Activated CD8-positive, alpha-beta memory T cell treated with anti-CD3 and anti-CD28 coated beads, Interleukin-2, amount 50 U/mL, for 4 hours (primary cell): ENCODE measurements around the gene CIROP.

Source experiments
- DNase-seq: peaks from one replicate; pipeline ENCODE4 v3.0.0-alpha.2; 2020

The CIROP gene

GRCh38 chr14:23129759-23130316 is 25.0 kb upstream of the CIROP start:
- no peak for DNase-seq

DNA sequence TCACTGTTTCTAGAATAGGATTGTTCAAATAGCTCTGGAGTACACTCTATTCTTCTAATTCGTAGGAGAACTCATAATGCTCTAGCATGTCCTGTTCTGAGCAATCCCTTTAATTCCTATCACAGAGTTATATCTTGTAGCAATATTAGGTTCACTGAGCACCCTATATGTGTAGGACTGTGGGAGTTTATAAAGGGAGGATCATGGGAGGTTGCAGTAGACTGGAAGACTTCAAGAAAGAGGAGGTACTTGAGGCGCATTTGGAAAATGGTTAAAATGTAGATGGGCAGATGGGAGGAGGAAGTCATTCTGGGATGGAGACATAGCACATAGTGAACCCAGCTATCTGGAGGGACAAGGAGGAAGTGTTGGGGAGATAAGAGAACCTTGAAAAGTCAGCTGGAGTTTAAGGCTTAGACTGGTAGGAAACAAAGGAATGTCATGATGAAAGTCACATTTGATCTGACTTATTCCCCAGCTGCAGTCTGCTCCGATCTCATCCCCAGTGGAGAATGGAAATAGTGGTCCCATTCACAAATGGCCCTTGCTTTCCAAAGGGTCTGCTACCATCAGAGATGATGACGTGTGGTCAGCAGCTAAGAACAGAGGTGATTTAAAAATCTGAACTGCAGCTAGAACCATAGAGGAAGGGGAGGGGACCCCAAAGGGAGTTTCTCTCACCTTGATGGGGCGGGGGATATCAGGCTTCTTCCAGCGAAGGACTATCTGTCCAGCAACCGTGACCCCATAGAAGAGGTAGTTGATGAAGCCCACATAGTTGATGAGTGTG is 24.4 kb upstream of the CIROP start:
- DNase-seq = no peak

DNA sequence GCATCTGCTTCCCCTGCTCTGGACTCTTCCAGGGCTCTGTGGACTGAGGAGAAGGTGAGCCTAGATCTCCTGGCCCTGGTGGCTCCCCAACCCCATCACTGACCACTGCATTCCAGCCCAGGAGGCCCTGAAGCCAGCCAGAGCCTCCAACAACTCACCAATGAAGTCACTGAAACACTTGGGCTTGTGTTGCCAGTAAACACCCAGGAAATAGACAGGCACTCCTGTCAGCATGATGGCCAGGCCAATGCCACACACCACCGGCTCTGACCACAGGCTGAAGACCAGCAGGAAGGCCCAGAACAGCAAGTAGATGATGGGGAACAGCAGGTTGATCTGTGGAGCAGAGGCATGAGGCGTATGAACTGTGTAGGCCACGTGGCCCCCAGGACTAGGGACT is 23.1 kb upstream of the CIROP start:
- no peak for DNase-seq

- DNase-seq = no peak
Measured at GRCh38 chr14:23126548-23127278, 21.9 kb upstream of the CIROP start.

DNA sequence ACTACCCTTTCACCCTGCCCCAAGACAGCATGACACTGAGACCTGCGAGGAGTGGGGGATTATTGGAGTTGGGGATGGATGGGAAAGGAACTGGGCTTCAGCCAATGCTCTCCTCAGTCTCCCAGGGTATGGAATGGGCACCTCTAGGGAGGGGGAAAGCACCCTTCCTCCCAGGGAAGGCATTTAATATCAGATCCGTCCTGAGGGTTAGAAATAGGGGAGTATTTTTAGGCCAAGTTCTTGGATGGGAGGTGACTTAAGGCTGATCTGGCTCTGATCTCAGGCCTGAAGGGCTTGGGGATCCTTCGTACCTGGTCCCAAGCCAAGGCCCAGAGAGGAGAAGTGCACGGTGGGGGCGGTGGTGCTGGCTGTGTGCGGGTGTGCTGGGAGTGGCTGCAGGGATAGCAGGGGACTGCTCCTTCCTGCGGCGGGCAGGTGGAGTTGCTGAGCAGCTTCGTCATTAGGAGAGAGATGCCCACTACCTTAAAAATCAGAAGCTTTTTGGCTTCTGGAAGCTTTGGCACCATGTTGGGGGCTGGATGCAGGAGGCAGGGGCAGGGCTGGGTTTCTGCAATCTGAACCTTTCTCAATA is 21.2 kb upstream of the CIROP start:
- DNase-seq = no peak

DNA sequence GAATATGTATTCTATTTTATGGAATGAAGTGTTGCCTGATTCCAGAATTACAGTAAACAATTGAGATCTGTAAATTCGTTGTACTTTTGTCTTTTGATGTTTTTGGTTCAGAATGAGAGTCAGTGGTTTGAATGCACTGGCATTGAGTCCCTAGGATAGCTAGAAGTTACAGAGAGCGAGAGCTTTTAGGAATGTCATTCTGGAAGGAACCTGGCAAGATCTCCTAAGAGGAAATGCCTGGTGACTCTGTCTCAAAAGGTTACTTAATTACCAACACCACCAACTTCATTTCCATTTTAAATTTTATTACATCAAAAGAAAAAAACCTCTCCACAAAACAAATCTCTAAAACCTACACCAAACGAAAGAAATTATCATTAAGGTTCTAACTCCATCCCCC is 20.2 kb upstream of the CIROP start:
- no peak for DNase-seq

DNA sequence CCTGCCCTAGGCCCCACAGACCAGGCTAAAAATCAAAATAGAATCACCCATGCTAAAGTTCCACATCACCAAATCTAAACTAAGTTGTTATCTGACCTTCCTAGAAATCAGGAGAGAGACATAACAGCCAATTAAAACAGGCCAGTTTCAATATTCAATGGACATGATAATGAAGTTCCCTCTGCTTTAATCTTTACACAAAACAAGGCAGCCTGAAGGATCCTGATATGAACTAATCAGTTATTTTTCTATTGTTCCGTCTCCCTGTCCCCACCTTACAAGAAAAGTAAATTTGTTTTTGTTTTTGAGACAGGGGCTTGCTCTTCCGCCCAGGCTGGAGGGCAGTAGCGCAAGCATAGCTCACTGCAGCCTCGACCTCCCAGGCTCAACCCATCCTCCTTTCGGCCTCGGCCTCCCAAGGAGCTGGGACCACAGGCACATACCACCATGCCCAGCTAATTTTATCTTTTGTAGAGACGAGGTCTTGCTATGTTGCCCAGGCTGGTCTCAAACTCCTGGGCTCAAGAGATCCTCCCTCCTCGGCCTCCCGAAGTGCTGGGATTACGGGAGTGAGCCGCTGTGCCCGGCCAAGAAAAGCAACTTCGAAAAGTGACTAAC is 19.7 kb upstream of the CIROP start:
- no peak for DNase-seq

DNA sequence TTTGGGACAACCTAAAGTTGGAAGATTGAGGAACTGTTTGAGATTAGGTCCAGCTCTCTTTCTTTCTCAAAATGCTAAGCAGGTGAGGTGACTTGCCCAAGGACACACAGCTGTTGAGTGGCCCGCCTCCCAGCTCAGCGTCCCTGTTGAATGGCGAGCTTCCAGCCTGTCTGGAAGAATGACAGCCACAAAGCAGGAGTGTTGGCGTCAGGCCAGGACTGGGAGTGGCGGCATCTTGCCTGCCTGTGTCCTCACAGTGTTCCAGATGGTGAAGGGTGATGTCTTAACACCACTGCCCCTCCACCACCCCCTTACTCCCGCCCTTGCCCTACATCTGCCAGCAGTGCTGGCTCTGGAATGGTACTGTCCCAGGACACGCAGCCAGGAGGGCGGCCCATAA is 18.6 kb upstream of the CIROP start:
- DNase-seq = no peak

DNA sequence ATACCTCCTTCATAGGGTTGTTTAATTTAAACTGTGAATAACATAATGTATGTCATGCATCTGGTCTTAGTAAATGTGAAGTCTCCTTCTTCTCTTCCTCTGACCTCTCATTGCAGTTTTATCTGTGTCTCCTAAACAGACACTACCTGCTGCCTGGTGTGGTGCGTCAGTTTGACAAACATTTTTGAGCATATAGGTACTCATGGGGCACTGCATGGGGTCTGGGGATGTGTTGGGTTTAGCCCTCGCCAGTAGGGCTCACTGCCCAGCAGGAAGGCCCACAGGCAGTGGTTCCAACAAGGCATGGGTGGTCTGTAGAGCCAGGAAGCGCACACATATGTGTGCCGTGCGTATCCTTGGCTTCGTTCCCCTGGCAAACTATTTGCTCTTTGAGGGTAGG is 17.3 kb upstream of the CIROP start:
- DNase-seq = no peak

- no peak for DNase-seq
Measured at GRCh38 chr14:23121361-23121771, 16.6 kb upstream of the CIROP start.

GRCh38 chr14:23120541-23121251 is 15.9 kb upstream of the CIROP start:
- peak; percentile 74 for DNase-seq

DNA sequence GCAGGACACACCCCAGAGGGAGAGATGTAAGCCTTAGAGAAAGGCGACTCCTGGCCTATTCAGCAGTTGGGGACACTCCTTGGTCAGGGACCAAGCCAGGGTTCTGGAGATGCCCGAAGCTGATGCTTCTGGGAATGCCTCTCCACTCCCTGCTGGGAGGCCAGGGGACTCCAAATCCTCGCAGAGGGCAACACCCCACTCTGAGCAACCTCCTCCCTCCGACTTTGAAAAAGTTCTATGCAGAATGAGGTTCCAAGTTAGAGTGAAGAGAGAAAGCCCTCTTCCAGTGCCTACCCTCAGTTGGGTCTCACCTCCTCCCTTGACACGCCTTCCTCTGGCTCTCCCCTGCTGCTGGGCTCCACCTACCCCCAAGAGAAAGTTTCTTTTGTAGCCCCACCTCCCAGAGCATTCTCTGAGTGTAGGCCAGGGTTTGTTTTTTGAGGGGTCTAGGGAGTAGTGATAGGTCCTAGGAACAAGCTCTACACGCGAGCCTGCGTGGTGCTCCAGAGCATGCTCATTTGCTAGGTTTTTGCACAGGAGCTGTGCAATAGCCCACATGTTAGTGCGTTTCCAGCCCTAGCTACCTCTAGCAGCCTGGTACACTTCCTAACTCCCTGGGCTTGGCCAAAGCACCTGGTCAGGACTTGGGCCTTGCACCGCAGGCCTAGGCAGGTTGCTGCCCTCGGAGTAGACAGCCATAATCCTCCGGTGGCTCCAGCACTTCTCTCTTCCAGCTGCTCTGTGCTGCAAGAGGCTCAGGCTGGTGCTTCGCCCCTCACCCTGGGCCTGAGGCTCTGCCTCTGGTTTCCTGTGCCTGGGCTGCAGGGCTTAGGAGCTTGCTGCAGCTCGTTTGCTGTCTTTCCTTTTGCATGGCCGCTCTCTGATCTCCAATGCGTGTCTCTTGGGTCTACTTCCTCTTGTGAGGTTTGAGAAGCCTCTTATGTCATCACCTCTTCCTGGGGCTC is 14.9 kb upstream of the CIROP start:
- no peak for DNase-seq

DNA sequence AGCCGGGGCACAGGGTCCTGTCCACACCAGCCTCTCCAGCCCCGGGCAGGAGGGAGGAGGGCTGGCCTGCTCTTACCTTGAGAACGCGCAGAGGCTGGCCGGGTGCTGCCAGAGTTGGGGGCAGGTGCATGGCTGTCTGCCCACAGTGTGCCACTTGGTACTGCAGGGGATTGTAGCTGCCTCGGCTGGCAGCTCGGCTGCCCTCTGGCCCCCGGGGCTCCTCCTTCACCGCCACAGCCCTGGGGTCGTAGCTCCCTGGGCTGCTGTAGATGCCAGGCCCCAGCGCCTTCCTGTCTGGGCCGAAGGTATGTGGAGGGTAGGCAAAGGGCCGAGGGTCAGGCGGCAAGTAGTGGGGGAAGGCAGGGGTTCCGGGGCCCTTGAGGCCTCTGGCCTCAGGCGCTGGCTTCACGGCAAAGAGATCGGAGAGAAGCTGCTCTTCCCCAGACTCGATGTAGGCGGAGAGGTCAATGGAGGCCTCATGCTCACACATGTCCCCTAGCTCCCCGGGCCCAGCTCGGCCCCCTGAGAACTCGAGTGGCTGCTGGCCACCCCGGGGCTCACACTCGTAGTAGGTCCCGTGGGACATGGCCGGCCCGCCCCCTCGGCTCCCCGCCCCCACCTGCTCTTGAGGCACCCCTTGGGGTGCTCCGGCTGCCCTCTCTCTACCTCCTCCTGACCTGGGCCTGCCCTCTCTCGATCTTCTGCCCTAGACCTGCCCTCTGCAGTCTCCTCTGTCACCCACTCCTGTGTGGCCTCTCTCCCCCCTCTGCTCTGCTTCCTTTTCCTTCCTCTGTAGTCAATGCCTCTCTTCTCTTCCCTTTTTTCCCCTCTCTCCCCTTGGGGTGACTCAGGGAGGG is 13.9 kb upstream of the CIROP start, which contains the start of gene CEBPE:
TSS of gene CEBPE (minus strand) at position 750 of the 857 bp plus-strand sequence. CDS start at position 586, 164 bp downstream.
- DNase-seq = no peak

DNA sequence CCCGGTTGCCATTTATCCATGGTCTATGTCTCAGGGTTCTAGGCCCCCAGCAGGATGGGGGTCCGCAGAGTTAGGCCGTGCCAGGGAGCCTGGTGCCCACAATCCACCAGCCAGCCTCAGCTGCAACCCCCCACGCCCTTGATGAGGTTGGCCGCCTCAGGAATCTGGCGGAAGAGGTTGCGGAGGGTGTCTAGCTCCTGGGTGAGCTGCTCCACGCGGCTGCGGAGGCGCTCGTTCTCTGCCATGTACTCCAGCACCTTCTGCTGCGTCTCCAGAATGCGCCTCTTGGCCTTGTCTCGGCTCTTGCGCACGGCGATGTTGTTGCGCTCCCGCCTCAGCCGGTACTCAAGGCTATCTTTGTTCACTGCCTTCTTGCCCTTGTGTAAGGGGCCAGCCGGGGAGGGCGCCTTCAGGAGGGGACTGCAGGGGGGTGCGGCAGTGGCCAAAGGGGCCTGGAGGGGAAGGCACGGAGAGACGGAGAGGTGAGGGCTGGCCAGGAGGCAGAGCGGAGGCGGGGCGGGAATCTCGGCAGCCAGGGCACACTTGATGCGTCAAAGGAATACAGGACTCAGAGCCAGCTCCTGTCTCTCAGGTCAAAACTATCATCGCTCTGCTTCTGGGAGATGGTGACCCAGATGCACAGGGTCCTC is 12.7 kb upstream of the CIROP start:
- DNase-seq = no peak

DNA sequence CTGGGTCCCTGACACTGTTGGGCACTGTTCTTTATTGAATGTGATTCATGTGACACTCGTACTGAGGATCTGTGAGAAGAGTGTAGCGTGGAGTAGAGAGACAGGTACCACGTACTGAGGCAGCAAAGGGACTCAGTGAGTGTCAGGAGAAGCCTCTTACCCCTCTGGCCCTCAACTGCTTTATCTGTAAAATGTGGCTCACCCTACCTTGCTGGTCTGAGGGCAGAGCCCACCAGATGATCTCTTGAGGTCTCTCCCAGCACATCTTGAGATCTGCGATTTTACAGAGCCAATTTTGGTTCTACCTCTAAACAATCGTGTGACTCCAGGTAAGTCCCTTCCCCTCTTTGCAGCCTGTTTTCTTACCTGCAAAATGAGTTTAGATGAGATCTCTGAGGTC is 11.1 kb upstream of the CIROP start:
- DNase-seq = no peak

DNA sequence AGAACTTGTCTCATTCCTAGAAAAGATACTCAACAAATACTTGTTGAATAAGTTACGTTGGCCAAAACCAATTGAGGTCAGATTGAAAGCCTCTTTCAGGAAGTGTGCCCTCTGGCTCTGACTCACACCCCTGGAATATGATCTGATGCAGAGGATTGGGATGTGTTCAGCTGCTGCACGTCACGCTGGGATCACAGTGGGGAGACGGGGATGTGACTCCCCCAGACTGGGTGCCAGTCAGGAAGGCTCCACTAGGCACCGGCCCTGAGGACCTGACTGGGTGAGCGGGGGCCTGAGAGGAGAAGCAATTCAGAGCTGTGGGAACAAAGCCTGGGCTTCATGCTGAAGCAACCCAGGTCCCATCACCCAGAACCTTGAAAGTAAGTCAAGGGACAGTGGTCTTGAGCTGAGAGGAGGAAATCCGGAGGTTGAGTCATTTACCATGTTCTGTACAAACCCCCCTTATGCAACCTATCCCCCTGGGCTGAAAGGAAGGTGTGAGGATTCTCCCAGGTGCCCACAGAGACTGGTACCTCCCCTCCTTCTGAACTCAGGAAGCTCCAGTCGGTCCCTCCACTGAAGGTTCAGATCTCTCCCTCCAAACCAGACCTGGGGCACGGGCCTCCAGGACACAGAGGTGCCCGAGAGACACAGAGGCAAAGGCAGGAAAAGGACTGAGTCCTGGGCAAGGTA is 10.4 kb upstream of the CIROP start:
- DNase-seq = no peak

GRCh38 chr14:23114669-23115038 is 9.9 kb upstream of the CIROP start:
- DNase-seq = no peak

GRCh38 chr14:23114120-23114458 is 9.3 kb upstream of the CIROP start:
- DNase-seq = no peak

- DNase-seq = no peak
Measured at GRCh38 chr14:23113431-23114119, 8.8 kb upstream of the CIROP start.
